GM19025 (cell line): ENCODE measurements around the gene FLRT2.

Experiments used
- ATAC-seq: cut with Tn5 transposase; IDR thresholded peaks from one replicate; pipeline ENCODE4 v1.9.1; 2021; ENCODE audit warnings: mild to moderate bottlenecking, low read depth, moderate library complexity; ENCODE audit not compliant: unreplicated experiment

FLRT2 gene

GRCh38 chr14:85634205-85634604 lies 104.3 kb downstream of the FLRT2 start:
- ATAC-seq: no peak

- ATAC-seq: no peak
Measured at GRCh38 chr14:85644211-85644610, 114.3 kb downstream of the FLRT2 start.

GRCh38 chr14:85653029-85653428 lies 123.1 kb downstream of the FLRT2 start:
- no peak for ATAC-seq

- no peak for ATAC-seq
Measured at GRCh38 chr14:85660243-85660922, 130.4 kb downstream of the FLRT2 start.

- ATAC-seq: no peak
Measured at GRCh38 chr14:85662096-85662495, 132.2 kb downstream of the FLRT2 start.

GRCh38 chr14:85663256-85663655 lies 133.3 kb downstream of the FLRT2 start:
- no peak for ATAC-seq

GRCh38 chr14:85663667-85664066 lies 133.7 kb downstream of the FLRT2 start:
- ATAC-seq: no peak

GRCh38 chr14:85675957-85676356 lies 146.0 kb downstream of the FLRT2 start:
- no peak for ATAC-seq

GRCh38 chr14:85686908-85687307 lies 157.0 kb downstream of the FLRT2 start:
- no peak for ATAC-seq

- ATAC-seq: no peak
Measured at GRCh38 chr14:85687456-85687855, 157.5 kb downstream of the FLRT2 start.

- no peak for ATAC-seq
Measured at GRCh38 chr14:85688006-85688405, 158.1 kb downstream of the FLRT2 start.

GRCh38 chr14:85695300-85695699 lies 165.4 kb downstream of the FLRT2 start:
- no peak for ATAC-seq

GRCh38 chr14:85701116-85701515 lies 171.2 kb downstream of the FLRT2 start:
- ATAC-seq: no peak

- no peak for ATAC-seq
Measured at GRCh38 chr14:85701763-85702162, 171.8 kb downstream of the FLRT2 start.

- ATAC-seq: no peak
Measured at GRCh38 chr14:85702191-85702590, 172.2 kb downstream of the FLRT2 start.

GRCh38 chr14:85702997-85703396 lies 173.1 kb downstream of the FLRT2 start:
- ATAC-seq: no peak
